ENCODE measurements around the gene RCAN2.
A peak's percentile ranks its signal among the peaks of the same experiment; 100 is the strongest.

RCAN2 gene

DNA sequence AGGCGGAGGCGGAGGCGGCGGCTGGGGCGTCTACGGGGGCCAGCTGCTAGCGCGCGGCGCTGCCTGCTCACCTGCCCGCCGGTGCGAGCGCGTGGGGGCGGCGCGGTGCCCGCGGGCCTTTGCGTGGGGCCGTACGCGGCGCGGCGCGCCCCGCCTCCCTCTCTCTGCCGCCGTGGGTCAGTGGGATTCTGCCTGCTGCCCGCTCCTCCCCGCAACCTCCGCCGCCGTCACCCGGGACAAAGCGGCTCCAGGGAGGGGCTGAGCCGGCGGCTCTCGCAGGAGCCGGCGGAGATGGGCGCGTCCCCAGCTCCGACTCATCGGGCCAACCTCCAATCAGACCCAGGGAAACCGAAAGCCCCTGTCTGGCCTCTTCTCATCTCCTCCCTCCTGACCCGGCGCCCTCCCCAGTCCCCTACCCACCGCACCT lies at the start of gene RCAN2:
RCAN2 (minus strand) TSS at position 249 of the 427 bp plus-strand sequence.
- peak; percentile 63 for DNase-seq

DNA sequence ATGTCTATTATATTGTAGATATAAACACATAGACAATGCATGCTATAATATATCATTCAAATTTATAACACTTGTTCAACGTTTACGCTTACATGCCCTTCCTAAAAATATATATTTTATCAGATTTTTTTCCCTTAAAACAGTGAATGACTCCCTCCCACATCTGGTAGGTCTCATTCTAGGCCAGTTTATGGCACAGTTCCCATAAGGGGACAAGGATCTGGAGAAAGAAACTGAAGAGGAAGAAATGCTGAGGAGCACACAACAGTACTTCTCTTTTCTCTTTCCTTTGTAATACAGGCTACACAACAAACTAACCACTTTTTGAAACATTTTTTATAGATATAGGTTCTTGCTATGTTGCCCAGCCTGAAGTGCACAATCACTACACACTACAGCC lies 48.6 kb upstream of the RCAN2 start:
- DNase-seq = no peak

DNA sequence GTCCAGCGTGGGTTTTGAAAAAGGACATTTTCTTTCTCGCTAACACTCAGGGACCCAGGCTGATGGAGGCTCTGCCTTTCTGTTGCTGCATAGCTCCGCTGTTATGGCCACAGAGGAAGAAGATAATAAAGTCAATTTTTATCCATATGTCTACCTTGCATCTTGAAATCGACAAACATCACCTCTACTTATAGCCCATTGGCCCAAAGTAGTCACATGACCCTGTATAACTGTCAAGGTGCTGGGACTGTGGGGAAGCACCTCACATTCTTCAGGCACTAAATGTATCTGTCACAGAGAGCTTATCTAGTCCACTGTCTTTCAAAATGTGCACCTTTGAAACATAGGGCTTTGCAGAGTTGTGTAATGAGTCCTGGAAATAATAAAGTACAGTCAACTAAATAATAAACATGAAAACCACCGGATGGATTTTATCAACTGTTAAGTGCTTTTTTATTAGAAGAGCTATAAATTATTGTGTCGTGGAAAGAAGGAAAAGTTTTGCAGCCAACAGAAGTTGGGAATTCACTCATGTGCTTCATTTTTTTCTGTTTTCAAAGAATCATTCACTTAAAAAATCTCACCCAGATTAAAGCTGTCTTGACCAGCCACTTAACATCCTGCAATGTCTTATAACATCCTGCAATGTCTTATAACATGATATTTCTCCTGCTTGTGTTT lies 47.7 kb upstream of the RCAN2 start:
- no peak for DNase-seq

DNA sequence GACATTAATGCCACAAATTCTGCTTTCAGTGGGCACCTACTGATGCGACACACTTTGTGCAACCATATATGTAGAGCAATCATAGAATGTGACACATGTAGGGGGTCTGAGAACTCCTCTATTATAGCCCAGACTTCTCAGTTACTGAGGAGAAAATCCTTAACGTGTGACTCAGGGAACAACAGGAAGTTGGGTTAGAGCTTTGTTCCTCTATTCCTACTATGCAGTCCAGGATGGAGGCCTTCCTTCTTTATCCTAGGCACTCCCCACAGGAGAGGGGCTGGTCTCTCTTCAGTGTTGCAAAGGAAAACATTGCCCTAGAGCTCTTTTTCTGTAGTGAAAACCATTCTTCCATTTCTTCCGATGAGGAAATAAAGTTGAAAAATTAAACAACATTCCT lies 39.6 kb upstream of the RCAN2 start:
- no peak for DNase-seq

DNA sequence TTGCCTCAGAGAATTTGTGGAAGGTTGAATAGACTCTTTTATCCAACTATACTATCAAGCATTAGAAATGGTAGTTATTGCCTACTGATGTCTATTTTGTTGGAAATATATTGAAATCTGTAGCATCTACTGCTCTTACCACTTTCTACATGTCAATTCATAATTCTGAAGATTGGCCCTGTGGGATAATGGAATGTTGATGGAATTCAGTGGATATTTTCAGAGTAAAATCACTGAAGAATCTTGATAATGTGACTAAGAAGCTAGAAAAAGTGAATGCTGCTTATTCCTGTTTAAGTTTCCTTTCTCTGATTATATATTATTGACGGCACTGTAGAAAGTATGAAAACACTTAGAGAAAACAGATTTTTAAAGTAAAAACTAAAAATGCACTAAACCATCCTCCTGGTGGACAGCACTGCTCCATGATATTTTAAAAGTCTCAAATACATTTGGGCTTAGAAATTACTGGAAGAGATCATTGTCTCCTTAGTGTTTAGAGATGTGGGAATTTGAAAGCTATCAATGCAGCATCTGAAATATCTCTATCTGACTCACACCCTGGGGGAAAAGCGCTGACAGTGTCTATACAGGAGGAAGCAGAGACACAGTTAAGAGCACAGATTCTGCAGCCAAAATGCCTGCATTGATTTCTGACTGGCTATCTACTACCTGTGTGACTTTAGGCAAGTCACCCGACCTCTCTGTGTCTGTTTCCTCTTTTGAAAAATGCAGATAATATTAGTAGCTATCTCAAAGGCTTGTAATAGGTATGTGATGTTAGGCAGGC lies 37.9 kb upstream of the RCAN2 start:
- no peak for DNase-seq

DNA sequence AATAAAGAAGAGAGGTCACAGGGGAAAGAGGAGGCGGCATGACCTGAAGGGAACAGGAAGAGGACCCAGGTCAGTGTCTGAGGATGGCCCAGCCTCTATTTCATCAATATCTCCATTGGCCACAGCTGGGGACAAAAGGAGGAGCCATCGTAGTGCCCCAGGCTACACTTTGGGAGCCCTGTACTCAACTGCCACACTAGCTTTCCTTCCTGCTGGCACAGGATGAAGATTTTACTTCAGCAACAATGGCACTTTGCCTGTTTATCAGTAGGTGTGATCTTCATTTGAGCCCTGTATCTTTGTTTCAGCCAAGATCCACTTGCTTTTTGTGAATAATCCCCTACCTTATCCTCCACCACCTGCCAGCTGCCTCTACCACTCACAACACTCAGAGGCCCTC lies 35.4 kb upstream of the RCAN2 start:
- no peak for DNase-seq

DNA sequence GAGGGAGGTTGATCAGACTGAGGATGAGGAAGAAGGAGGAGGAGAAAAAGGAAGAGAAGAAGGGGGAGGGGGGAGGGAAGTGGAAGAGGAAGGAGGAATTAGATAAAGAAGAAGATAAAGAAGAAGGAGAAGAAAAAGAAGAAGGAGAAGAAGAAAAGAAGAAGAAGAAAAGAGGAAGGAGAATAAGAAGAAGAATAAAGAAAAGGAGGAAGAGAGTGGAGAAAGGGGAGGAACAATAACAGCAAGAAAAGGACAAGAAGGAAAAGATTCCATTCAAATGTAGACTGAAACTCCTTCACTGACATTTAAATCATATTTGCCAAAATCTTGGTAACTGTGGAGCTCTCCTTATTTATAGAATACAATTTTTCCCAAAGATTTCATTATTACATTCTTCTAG lies 34.3 kb upstream of the RCAN2 start:
- no peak for DNase-seq

DNA sequence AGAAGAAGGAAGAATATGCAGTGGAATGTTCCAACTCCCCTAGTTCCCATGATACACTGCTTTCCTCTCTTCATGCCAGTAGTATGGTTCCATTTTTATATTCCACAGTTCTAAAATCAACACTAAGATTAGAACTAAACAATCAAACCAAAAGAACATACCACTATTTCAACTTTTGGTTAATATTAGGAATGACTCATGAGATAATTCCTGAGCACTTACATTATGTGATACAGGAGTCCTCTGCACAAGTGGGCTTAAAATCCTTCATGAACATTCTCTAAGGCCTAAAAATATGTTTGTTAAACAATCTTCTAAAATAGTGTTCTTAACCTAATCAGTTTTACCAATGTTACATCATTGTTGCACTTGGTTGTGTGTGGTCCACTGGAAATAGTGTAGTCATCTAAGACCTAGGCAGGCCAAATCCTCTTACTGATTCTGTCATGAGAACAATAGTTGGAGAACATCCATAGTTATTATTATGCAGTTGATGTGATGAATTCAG lies 30.3 kb upstream of the RCAN2 start:
- DNase-seq = no peak

DNA sequence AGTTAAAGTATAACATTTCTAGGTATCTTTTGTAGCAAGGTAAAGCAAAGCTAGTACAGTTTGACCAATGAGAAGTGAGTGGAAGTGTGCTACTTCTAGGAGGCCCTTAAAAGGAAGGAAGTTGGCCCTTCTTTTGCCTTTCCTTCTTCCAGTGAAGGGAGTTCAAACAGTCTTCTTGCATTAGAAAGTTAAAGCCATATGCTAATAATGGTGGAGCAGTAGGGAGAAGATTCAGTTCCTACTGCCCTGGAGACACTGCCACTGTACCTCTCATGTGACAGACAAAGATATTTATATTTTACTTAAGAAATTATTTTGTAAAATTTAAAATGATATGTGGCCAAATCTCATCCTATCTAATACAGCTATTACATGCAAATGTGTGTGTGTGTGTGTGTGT lies 26.0 kb upstream of the RCAN2 start:
- DNase-seq = no peak

DNA sequence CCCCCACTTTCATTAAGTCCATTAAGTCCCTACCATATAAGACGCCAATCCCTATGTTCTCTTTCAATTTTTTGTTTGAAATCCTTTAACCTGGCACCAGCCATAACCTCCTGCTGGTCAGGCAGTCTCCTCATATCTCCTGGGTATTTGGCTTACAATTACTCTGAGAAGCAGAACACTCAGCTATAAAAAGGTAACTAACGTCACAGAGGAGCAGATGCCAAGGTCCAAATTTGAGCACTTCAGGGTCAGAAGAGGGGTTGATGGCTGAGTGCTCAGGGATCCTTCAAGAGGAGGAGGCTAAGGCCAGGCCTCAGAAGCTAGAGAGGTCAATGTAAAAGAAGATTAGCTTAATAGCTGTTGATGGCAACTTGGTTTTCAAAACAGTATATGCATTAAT lies 22.3 kb upstream of the RCAN2 start:
- DNase-seq = no peak

DNA sequence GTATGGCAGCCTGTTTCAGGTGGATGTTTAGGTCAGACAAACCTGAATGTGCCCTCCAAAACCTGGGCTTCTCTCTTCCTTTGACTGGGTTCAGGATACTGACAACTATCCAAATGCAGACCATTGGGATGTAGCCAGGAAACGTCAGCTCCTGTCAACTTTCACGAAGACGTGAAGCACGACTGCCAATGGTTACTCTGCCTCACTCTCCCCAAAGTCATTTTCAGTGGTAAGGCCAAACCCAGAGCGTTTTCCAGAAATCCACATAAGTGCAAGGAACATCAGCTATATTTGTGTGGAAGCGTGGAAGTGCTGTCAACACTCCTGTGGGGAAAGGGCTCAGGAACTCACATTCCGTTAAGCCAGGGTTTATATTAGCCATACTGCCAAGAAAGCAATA lies 20.1 kb upstream of the RCAN2 start:
- DNase-seq = no peak

DNA sequence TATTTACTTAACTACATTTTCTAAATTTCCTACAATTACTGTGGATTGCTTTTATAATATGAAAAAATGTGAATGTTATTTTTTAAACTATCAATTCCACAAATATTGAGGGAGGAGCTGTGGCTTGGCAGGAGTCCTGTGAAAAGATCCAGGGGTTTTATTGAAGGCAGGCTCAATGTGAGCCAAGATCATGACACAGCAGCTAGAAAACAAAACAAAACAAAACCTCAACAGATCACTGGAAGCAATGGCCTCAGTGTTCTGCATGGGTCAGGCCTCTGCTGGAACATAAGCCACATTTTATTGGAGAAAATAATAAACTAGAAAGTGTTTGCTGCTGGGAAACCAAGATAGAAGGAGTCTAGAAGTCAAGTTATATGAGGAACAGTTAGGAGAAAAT lies 19.4 kb upstream of the RCAN2 start:
- no peak for DNase-seq

DNA sequence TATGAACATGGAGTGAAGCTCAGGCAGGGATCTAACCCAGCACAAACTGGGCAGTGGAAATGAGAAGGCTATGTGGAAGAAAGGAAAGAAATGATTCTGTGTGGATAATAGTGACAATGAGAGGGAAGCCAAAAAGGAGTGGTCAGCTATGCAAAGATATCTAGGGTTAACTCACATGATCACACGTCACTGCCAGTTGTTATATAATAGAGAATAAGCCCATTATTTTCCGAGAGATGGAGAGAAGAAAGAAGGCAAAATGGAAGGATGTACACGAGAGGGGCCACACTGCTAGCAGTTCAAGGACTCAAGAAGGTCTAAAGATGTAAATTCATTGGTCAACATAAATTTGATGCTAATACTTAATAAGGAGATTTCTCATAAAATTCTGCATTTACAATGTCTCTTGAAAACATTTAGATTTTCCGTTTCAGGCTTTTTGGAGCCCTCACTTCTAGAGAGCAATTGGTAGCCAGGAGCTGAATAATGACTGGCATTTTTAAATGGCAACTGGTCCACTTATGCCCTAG lies 18.8 kb upstream of the RCAN2 start:
- DNase-seq = no peak

DNA sequence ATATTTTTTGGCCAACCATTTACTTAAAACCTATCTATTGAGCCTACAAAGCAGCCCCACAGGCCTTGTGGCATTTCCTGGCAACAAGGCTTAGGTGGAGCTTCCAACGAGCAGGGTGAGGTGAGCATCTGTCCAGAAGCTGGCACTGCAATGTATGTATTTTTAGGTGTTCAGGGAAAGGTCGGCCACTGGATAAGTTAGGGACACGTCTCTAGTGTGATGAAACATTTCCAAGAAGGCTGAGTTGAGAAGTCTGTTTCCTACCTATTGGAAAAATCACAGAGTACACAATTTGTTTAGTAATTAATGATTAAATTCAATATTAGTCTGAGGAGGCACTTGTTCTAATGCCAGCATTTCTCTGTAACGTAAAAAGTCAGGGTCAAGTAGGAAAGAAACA lies 17.8 kb upstream of the RCAN2 start:
- no peak for DNase-seq

DNA sequence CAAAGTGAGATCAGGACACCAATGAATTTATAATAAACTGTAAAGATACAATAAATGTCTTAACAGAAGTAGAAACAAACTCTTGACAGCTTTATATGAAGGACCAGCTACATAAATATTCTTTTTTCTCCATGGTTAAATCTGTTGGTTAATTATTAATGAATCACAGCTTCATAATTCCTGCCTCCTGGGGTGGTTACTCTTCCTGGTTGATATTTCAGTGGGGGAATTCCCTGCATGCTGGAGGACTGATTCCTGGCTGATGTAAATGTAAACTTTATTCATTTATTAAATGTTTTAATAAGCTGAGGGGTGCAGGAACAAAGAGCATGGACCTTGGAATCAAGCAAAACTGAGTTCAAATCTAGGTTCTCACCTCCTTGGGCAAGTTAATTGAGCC lies 16.2 kb upstream of the RCAN2 start:
- no peak for DNase-seq

DNA sequence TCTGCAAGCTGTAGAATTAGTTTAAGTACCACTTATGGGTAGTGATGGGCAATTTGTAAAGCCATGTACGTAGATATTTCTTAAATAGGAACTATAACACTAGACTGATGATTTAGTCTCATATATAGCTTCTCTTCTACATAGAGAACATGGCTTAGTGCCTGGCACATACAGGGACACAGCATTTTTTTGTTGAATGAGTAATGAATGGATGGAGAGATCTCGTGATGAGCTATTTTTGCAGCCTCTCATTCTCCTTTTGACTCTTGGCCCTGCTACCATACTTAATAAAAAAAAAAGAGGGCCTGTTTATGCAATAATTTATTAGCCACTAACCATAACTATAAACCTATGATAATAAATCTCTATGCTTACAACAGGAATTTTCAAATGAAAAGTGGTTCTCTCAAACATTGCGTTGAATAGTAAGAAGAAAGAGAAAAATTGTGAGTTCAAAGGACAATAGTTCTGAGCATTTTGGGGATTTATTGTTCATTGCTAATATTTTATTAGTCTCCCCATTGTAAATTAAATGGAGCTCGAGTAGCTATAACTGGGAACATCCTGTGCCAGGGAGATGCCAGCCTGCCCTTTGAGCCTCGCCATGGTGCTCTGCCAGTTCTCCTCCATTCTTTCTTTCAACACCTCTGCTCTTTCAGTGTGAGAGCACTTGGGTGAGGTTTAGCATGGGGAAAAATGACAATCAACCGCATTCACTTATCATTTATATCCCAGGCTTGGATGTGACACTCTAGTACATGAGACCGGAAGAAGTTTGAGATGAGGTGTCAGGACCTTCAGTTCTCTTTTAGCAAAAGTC lies 14.7 kb upstream of the RCAN2 start:
- no peak for DNase-seq

DNA sequence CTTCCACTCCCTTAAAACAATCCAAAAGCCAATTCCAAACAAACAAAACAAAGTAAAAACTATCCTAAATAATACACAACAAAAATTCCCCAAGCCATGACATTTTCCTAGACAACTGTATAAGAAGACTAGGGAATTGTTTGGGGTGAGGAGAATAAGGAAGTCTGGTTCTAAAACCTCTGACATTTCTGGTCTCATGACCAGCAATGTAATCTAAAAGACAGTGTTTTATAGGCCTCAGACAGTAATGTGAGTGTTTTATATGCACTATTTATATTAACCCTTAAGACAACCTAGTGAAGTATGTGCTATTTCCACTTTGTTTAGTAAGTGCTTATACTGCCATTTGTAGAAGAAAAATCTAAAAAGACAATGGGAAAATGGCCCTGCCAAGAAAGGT lies 13.0 kb upstream of the RCAN2 start:
- no peak for DNase-seq

DNA sequence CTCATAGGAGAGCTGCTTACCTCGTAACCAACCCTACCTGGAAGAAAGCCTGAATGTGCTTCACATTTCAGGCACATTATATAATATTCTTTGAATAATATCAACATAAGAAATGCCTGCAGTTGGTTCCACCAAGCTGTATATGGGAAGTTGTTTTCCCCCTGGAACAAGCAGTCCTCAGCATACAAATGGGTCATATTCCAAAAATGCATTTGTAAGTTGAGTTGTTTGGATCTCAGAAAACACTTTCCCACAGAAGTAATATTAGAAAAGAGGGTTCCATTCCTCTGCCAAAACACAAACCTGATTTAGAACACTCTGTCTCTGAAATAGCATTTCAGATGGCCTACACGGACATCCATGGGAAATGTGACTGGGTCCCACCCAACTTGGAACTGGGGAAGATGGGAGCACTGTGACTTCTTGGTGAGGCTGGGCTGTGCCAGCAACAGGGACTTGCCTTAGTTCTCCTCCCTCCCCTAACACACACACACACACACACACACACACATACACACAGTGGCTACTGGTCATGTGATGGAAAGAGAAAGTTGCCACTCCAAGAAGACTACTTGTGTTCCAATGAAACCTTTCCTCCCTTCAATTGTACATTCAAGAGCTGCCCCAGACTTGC lies 11.4 kb upstream of the RCAN2 start:
- no peak for DNase-seq

DNA sequence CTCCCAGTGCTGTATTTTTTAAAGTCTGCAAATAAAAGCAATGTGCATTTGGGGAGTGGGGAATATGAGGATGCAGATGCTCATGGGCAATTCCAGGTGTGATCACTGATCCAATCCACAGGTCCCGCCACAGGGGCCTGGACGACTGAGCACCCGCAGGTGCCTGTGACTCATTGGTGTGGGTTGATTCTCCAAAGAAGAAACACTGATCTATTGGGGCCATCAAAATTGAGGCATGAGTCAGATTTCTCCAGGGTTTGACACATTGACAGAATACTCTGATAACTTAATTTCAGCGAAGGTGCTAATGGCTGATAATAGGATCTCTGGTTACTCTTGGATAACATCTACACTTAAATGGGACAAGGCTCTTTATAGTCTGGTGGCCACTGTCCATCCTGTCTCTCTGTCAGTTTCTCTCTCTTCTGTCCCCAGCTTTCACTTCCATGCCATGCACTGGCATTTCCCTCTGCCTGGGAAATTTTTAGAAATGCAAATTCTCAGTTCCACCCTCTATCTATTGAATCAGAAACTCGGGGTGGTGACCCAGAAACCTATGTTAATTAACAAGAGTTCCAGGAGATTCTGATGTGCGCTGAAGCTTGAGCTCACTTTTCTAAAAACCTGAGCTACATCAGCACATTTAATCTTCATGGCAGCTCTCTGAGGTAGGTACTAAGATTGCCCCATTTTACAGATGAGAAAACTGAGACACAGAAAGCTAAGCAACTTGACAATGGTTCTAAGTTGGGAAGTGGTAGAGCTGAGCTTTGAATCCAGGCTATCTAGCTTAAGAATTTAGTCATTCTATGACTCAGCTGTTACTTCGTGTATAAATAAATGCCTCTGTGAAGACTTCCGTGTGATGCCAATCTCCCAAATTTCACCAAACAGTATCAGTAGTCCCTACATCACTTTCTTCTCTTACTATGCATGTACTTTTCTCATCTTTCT lies 10.2 kb upstream of the RCAN2 start:
- DNase-seq = no peak

DNA sequence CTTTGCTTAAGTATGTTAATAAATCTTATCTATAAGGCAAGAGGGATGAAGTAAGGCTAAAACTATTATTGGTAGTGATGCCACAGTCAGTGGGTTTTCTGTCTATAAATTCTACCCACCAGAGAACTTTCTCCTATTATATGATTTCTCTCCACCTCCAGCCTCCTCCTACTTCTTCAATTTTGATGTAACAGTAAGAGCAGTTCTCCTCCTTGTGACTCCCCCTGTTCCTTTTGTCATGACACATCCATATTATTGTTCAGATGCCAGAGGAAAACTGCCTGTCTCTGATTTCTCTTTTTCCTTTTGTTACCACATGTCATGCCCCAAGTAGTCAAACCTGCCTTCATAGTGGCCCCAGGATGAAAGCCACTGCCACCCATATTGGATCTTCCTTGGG lies 9.1 kb upstream of the RCAN2 start:
- DNase-seq = no peak
